GM21619 (cell line): ENCODE results near the gene DHX32.
"Not testable (repeated sequence)": the region's sequence is repeated elsewhere in the genome, so short reads cannot be mapped to it uniquely, and the experiment has no call there.

Experiments used
- ATAC-seq: cut with Tn5 transposase; IDR thresholded peaks from one replicate; pipeline ENCODE4 v1.9.1; 2021; ENCODE audit not compliant: unreplicated experiment

DHX32 gene

GRCh38 chr10:125896088-125896934 is 15.2 kb upstream of the DHX32 start, which contains the start of gene FANK1:
TSS of gene FANK1 (plus strand) at chr10:125896564. CDS start at chr10:125896643, 79 bp downstream.
- ATAC-seq: peak; percentile 89

- peak; percentile 51 for ATAC-seq
Observed at GRCh38 chr10:125895130-125896087, 14.3 kb upstream of the DHX32 start.

- not testable (repeated sequence) for ATAC-seq
Observed at GRCh38 chr10:125894176-125894575, 13.1 kb upstream of the DHX32 start.

GRCh38 chr10:125892402-125892801 is 11.3 kb upstream of the DHX32 start:
- ATAC-seq: not testable (repeated sequence)

- ATAC-seq: not testable (repeated sequence)
Observed at GRCh38 chr10:125889441-125889840, 8.3 kb upstream of the DHX32 start.

- no peak for ATAC-seq
Observed at GRCh38 chr10:125886914-125887512, 5.9 kb upstream of the DHX32 start.

- ATAC-seq: no peak
Observed at GRCh38 chr10:125883211-125883610, 2.1 kb upstream of the DHX32 start.

- ATAC-seq: no peak
Observed at GRCh38 chr10:125882596-125882995, 1.5 kb upstream of the DHX32 start.

GRCh38 chr10:125880719-125881118 is 373 bp downstream of the DHX32 start:
- ATAC-seq: no peak

- ATAC-seq: no peak
Observed at GRCh38 chr10:125878957-125879835, 1.9 kb downstream of the DHX32 start.

GRCh38 chr10:125871338-125871737 is 9.8 kb downstream of the DHX32 start:
- ATAC-seq: no peak

GRCh38 chr10:125868372-125868975 is 12.6 kb downstream of the DHX32 start:
- peak; percentile 84 for ATAC-seq

GRCh38 chr10:125866421-125867029 is 14.6 kb downstream of the DHX32 start:
- no peak for ATAC-seq

- no peak for ATAC-seq
Observed at GRCh38 chr10:125865120-125865519, 16.0 kb downstream of the DHX32 start.

- ATAC-seq: no peak
Observed at GRCh38 chr10:125859128-125859817, 21.8 kb downstream of the DHX32 start.

GRCh38 chr10:125857185-125857760 is 23.8 kb downstream of the DHX32 start:
- no peak for ATAC-seq

GRCh38 chr10:125852487-125852886 is 28.6 kb downstream of the DHX32 start:
- ATAC-seq: no peak
